Erythroblast (primary cell): ENCODE data around the gene MED12L.

Experiments
- DNase-seq, 2 experiments: peaks; one replicate each; lab custom pipeline; 2025; lab: John Stamatoyannopoulos, UW
- GATA1 ChIP-seq: IDR thresholded peaks from 2 replicates; pipeline ENCODE4 v1.6.1; 2011; ENCODE audit warnings: low read depth, mild to moderate bottlenecking, control low read depth, low read length, moderate library complexity
- POLR2A ChIP-seq: IDR thresholded peaks from 2 replicates; pipeline ENCODE4 v1.6.1; 2011; ENCODE audit warnings: mild to moderate bottlenecking, low read length

The MED12L gene

GRCh38 chr3:151393146-151393830 lies 307.8 kb downstream of the MED12L start:
- TF ChIP-seq GATA1 (no peak), POLR2A (no peak)
- no peak for DNase-seq

GRCh38 chr3:151393941-151394340 lies 308.5 kb downstream of the MED12L start:
- DNase-seq, result no peak
- TF ChIP-seq POLR2A (no peak), GATA1 (no peak)

GRCh38 chr3:151394611-151395010 lies 309.1 kb downstream of the MED12L start:
- no peak for TF ChIP-seq POLR2A
- no peak for TF ChIP-seq GATA1
- DNase-seq, result no peak

- DNase-seq, result no peak
- no peak for TF ChIP-seq GATA1
- TF ChIP-seq POLR2A, result no peak
Observed at GRCh38 chr3:151395806-151396205, 310.3 kb downstream of the MED12L start.

GRCh38 chr3:151398895-151399294 lies 313.4 kb downstream of the MED12L start:
- no peak for DNase-seq
- no peak for TF ChIP-seq GATA1
- TF ChIP-seq POLR2A, result no peak

GRCh38 chr3:151400341-151400740 lies 314.9 kb downstream of the MED12L start:
- no peak for TF ChIP-seq POLR2A
- no peak for DNase-seq

GRCh38 chr3:151402349-151402748 lies 316.9 kb downstream of the MED12L start:
- no peak for DNase-seq
- no peak for TF ChIP-seq POLR2A
- TF ChIP-seq GATA1, result no peak

- DNase-seq, result no peak
- TF ChIP-seq POLR2A (no peak), GATA1 (no peak)
Observed at GRCh38 chr3:151403246-151403645, 317.8 kb downstream of the MED12L start.

- TF ChIP-seq POLR2A (no peak), GATA1 (no peak)
- DNase-seq, result no peak
Observed at GRCh38 chr3:151404316-151404715, 318.9 kb downstream of the MED12L start.

GRCh38 chr3:151407928-151408327 lies 322.5 kb downstream of the MED12L start:
- no peak for DNase-seq
- TF ChIP-seq GATA1, result no peak
- TF ChIP-seq POLR2A, result no peak

GRCh38 chr3:151410891-151411559 lies 325.6 kb downstream of the MED12L start:
- no peak for DNase-seq
- TF ChIP-seq POLR2A (no peak), GATA1 (no peak)

- no peak for TF ChIP-seq GATA1
- TF ChIP-seq POLR2A, result no peak
- no peak for DNase-seq
Observed at GRCh38 chr3:151412989-151413388, 327.5 kb downstream of the MED12L start.

- no peak for TF ChIP-seq GATA1
- TF ChIP-seq POLR2A, result no peak
- no peak for DNase-seq
Observed at GRCh38 chr3:151415289-151415688, 329.8 kb downstream of the MED12L start.

- DNase-seq, result no peak
- TF ChIP-seq POLR2A, result no peak
- TF ChIP-seq GATA1, result no peak
Observed at GRCh38 chr3:151419806-151420205, 334.3 kb downstream of the MED12L start.

GRCh38 chr3:151421938-151422337 lies 336.5 kb downstream of the MED12L start:
- DNase-seq, result no peak
- TF ChIP-seq GATA1, result no peak
- TF ChIP-seq POLR2A, result no peak
